ENCODE results near the gene HECTD3.

GRCh38 chr1:44995467-44996238, 15.5 kb downstream of the HECTD3 start:
- TF ChIP-seq CTCF (IDR thresholded peaks at IDR 0.05; ENCODE audit: insufficient read depth, low read length, poor library complexity, severe bottlenecking) (no peak), EZH2phosphoT487 (conservative IDR thresholded peaks at IDR 0.05; ENCODE audit: low read length) (no peak)

Data from SU-DHL-6 (cell line).